ENCODE results near the gene IDH2.
"Not testable (repeated sequence)": the region's sequence is repeated elsewhere in the genome, so short reads cannot be mapped to it uniquely, and the experiment has no call there.

IDH2 gene

GRCh38 chr15:90085565-90085964, 16.7 kb downstream of the IDH2 start:
- DNase-seq (ENCODE audit: low read depth in 3 of 3, low spot score in 1 of 3): no peak

GRCh38 chr15:90084876-90085423, 17.3 kb downstream of the IDH2 start:
- DNase-seq (ENCODE audit: low read depth in 3 of 3, low spot score in 1 of 3): no peak

- DNase-seq (ENCODE audit: low read depth in 3 of 3, low spot score in 1 of 3): no peak
These were observed 18.2 kb downstream of the IDH2 start for GRCh38 chr15:90083954-90084607.

- no peak for DNase-seq (ENCODE audit: low read depth in 3 of 3, low spot score in 1 of 3)
These were observed 18.8 kb downstream of the IDH2 start for GRCh38 chr15:90083419-90083818.

GRCh38 chr15:90082140-90082715, 20.0 kb downstream of the IDH2 start:
- no peak for DNase-seq (ENCODE audit: low read depth in 3 of 3, low spot score in 1 of 3)

GRCh38 chr15:90080818-90081393, 21.4 kb downstream of the IDH2 start:
- DNase-seq (ENCODE audit: low read depth in 3 of 3, low spot score in 1 of 3): no peak

- no peak for DNase-seq (ENCODE audit: low read depth in 3 of 3, low spot score in 1 of 3)
These were observed 21.9 kb downstream of the IDH2 start for GRCh38 chr15:90080458-90080755.

- DNase-seq (ENCODE audit: low read depth in 3 of 3, low spot score in 1 of 3): no peak
These were observed 22.4 kb downstream of the IDH2 start for GRCh38 chr15:90079619-90080457.

- no peak for DNase-seq (ENCODE audit: low read depth in 3 of 3, low spot score in 1 of 3)
These were observed 23.3 kb downstream of the IDH2 start for GRCh38 chr15:90078965-90079364.

- DNase-seq (ENCODE audit: low read depth in 3 of 3, low spot score in 1 of 3): no peak
These were observed 25.6 kb downstream of the IDH2 start for GRCh38 chr15:90076716-90077115.

GRCh38 chr15:90075420-90076289, 26.6 kb downstream of the IDH2 start:
- DNase-seq (ENCODE audit: low read depth in 3 of 3, low spot score in 1 of 3): no peak

GRCh38 chr15:90074916-90075315, 27.4 kb downstream of the IDH2 start:
- no peak for DNase-seq (ENCODE audit: low read depth in 3 of 3, low spot score in 1 of 3)

GRCh38 chr15:90074023-90074422, 28.2 kb downstream of the IDH2 start:
- no peak for DNase-seq (ENCODE audit: low read depth in 3 of 3, low spot score in 1 of 3)

GRCh38 chr15:90072978-90073640, 29.2 kb downstream of the IDH2 start:
- DNase-seq (ENCODE audit: low read depth in 3 of 3, low spot score in 1 of 3): no peak

- DNase-seq (ENCODE audit: low read depth in 3 of 3, low spot score in 1 of 3): peak; percentile 57 to 63 (median 61)
These were observed 31.0 kb downstream of the IDH2 start for GRCh38 chr15:90071220-90071807.

GRCh38 chr15:90070623-90071022, 31.6 kb downstream of the IDH2 start:
- DNase-seq (ENCODE audit: low read depth in 3 of 3, low spot score in 1 of 3): not testable (repeated sequence)

GRCh38 chr15:90067953-90068606, 34.2 kb downstream of the IDH2 start:
- DNase-seq (ENCODE audit: low read depth in 3 of 3, low spot score in 1 of 3): no peak

GRCh38 chr15:90067181-90067952, 34.9 kb downstream of the IDH2 start:
- DNase-seq (ENCODE audit: low read depth in 3 of 3, low spot score in 1 of 3): no peak

GRCh38 chr15:90065682-90066049, 36.6 kb downstream of the IDH2 start:
- no peak for DNase-seq (ENCODE audit: low read depth in 3 of 3, low spot score in 1 of 3)

Data from stimulated activated CD4-positive, alpha-beta T cell treated with anti-CD3 and anti-CD28 coated beads, TNF-alpha, amount 100 ng/mL, for 1 hour (primary cell).